Renal cortical epithelial cell (primary cell): ENCODE data around the gene LRRC74B. TPM values are rescaled to one million over a fixed set of nuclear protein-coding genes. Genes with fewer than 3 reads are reported as not detected.

ENCODE experiments used
- DNase-seq: peaks from one replicate; pipeline ENCODE4 v3.0.0-alpha.2; 2011; ENCODE audit warnings: low read depth
- total RNA-seq: library from RNA; depleted of rRNA; stranded (reverse); fragments of >200 nt; gene quantifications from 2 replicates; pipeline ENCODE4 v1.2.3, GENCODE V29; 2014

The LRRC74B gene
- total RNA-seq, 1 donor from 2014 or later: not detected

- DNase-seq: peak; percentile 24
Measured at GRCh38 chr22:21102659-21103267, 57.0 kb downstream of the LRRC74B start.

GRCh38 chr22:21103633-21104032 is 57.9 kb downstream of the LRRC74B start:
- no peak for DNase-seq

- no peak for DNase-seq
Measured at GRCh38 chr22:21104126-21104691, 58.5 kb downstream of the LRRC74B start.

GRCh38 chr22:21105294-21105693 is 59.5 kb downstream of the LRRC74B start:
- DNase-seq: no peak

GRCh38 chr22:21106000-21106399 is 60.3 kb downstream of the LRRC74B start:
- no peak for DNase-seq

GRCh38 chr22:21108379-21109115 is 62.8 kb downstream of the LRRC74B start:
- DNase-seq: no peak

Other genes starting within 250 kb of the LRRC74B start
- gene PI4KA, start 187.1 kb upstream of the LRRC74B start, total RNA-seq: 13.4 and 58.2 TPM in 2 replicates
- 5.2 and 12.9 TPM in 2 replicates for gene SNAP29, start 186.9 kb upstream of the LRRC74B start, total RNA-seq
- gene CRKL, start 128.5 kb upstream of the LRRC74B start, total RNA-seq: 48.1 and 66.8 TPM in 2 replicates
- gene AIFM3, start 78.7 kb upstream of the LRRC74B start, total RNA-seq: 0.17 and 0.99 TPM in 2 replicates
- 28.7 and 63.5 TPM in 2 replicates for gene LZTR1, start 63.6 kb upstream of the LRRC74B start, total RNA-seq
- 11.4 and 16.3 TPM in 2 replicates for gene THAP7, start 43.8 kb upstream of the LRRC74B start, total RNA-seq
- gene P2RX6, start 30.8 kb upstream of the LRRC74B start, total RNA-seq: 0.17 and 1.1 TPM in 2 replicates
- 0.20 TPM in 1 of 2 replicates, not detected in the other for gene SLC7A4, start 13.4 kb upstream of the LRRC74B start, total RNA-seq